ENCODE data around the gene OR8H2.
"Not testable (repeated sequence)": the region's sequence is repeated elsewhere in the genome, so short reads cannot be mapped to it uniquely, and the experiment has no call there.

Gene OR8H2, protein sequence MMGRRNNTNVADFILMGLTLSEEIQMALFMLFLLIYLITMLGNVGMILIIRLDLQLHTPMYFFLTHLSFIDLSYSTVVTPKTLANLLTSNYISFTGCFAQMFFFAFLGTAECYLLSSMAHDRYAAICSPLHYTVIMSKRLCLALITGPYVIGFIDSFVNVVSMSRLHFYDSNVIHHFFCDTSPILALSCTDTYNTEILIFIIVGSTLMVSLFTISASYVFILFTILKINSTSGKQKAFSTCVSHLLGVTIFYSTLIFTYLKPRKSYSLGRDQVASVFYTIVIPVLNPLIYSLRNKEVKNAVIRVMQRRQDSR

DNA sequence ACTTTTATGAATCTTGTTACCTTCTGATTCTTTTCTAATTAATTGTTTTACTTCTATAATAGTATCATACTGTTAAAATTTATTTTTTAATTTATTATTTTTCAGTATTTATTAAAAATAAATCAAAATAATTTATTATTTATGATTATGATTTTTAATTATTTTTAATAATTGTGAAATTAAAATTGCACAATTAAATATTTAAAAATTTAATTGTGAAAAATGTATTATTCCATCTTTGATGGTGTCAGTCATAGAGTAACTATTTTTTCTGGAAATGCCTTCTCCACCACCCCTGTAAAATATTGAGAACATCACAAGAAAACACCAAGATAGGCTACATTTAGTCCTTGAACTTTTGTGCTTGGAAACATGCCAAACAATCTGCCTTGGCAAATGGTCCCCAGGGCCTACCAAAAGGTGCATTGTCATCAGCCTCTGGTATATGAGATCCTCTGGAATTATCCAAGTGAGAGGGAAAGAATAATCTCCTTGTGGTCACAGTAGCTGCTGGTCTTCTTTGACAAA is at the start of gene OR8H2:
Gene OR8H2, plus strand, starts transcription at position 478 of the 528 bp plus-strand sequence. CDS start 1,356 bp downstream, outside the sequence.
- ChIA-PET POLR2A (no interaction called here), CTCF (no interaction called here)
- TF ChIP-seq, protein P1, sequence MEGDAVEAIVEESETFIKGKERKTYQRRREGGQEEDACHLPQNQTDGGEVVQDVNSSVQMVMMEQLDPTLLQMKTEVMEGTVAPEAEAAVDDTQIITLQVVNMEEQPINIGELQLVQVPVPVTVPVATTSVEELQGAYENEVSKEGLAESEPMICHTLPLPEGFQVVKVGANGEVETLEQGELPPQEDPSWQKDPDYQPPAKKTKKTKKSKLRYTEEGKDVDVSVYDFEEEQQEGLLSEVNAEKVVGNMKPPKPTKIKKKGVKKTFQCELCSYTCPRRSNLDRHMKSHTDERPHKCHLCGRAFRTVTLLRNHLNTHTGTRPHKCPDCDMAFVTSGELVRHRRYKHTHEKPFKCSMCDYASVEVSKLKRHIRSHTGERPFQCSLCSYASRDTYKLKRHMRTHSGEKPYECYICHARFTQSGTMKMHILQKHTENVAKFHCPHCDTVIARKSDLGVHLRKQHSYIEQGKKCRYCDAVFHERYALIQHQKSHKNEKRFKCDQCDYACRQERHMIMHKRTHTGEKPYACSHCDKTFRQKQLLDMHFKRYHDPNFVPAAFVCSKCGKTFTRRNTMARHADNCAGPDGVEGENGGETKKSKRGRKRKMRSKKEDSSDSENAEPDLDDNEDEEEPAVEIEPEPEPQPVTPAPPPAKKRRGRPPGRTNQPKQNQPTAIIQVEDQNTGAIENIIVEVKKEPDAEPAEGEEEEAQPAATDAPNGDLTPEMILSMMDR (IDR thresholded peaks at IDR 0.05; ENCODE audit: control extremely low read depth, extremely low read depth, low read depth, missing control alignments) = no peak
- DNase-seq (ENCODE audit: extremely low spot score) = no peak

DNA sequence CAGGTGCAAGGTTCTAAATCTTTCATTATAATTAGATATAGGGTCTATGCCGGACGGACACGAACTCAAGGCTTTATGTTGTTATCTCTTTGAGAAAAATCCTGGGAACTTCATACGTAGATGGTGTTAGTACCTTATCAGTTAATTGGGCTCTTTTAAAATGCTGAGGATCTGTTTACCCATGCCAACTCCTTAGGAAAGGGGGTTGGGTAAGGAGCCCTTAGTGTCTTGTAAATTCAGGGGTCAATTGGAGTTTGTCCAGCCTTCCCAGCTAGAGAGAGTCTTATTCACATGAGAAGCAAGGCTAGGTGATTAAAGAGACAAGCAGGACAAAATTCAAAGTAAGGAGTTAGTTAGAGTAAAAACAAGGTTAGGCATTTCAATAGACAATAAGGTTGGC is 47.1 kb upstream of the OR8H2 start:
- DNase-seq (ENCODE audit: extremely low spot score); POLR2A ChIA-PET; CTCF ChIA-PET: not testable (repeated sequence)

DNA sequence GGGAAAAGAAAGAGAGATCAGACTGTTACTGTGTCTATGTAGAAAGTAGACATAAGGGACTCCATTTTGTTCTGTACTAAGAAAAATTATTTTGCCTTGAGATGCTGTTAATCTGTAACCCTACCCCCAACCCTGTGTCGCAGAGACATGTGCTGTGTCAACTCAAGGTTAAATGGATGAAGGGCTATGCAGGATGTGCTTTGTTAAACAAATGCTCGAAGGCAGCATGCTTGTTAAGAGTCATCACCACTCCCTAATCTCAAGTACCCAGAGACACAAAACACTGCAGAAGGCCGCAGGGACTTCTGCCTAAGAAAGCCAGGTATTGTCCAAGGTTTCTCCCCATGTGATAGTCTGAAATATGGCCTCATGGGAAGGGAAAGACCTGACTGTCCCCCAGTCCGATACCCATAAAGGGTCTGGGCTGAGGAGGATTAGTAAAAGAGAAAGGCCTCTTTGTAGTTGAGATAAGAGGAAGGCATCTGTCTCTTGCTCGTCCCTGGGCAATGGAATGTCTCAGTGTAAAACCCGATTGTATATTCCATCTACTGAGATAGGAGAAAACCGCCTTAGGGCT is 45.7 kb upstream of the OR8H2 start:
- CTCF ChIA-PET; DNase-seq (ENCODE audit: extremely low spot score); POLR2A ChIA-PET: not testable (repeated sequence)

DNA sequence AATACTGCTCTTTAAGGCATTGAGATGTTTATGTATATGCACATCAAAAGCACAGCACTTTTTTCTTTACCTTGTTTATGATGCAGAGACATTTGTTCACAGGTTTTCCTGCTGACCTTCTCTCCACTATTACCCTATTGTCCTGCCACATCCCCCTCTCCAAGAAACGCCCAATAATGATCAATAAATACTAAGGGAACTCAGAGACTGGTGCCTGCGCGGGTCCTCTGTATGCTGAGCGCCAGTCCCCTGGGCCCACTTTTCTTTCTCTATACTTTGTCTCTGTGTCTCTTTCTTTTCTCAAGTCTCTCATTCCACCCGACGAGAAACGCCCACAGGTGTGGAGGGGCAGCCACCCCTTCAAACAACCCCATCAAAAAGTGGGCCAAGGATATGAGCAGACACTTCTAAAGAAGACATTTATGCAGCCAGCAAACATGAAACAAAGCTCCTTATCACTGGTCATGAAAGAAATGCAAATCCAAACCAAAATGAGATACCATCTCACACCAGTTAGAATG is 45.2 kb upstream of the OR8H2 start:
- CTCF ChIA-PET, POLR2A ChIA-PET: not testable (repeated sequence)

DNA sequence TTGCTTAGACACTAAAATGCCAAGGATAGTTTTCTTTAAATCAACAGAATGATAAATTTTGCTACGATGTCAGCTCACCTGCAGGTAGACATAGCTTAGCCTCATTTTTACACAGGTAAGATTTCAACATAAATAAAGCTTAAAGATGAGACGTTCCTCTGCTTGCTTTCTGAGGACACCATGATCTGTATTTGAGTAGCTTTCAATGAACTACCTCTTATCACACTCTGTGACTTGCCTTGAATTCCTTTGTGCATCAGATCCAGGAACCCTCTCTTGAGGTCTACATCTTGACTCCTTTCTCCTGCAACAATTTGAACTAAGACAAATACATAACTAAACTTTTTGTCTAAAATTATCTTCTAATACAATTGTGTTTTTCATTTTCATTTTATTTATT is 36.5 kb upstream of the OR8H2 start:
- POLR2A ChIA-PET = no interaction called here
- no peak for DNase-seq (ENCODE audit: extremely low spot score)
- TF ChIP-seq, protein P1 (IDR thresholded peaks at IDR 0.05; ENCODE audit: control extremely low read depth, extremely low read depth, low read depth, missing control alignments) = no peak
- CTCF ChIA-PET = no interaction called here

More for the DNA sequence above, 45.2 kb upstream of the OR8H2 start:
- DNase-seq (ENCODE audit: extremely low spot score) = not testable (repeated sequence)

DNA sequence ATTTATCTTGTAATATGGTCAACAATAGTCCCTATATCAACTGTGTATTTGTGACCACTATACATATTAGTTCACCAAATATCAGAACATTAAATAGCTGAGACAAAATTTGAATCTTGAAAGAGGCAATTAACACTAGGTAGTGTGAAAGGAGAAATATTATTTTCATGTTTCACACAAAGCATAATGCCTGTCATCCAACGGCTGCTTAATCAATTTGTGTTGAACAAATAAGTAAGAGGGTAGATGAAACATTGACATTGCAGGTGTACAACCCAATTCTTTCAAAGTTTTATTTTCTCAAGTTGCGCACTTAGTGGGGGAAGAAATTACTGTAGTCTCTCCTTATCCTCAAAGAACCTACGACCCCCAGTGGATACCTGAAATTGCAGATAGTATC is 13.8 kb upstream of the OR8H2 start:
- DNase-seq (ENCODE audit: extremely low spot score) = no peak
- TF ChIP-seq, protein P1 (IDR thresholded peaks at IDR 0.05; ENCODE audit: control extremely low read depth, extremely low read depth, low read depth, missing control alignments) = no peak
- POLR2A ChIA-PET = no interaction called here
- CTCF ChIA-PET = no interaction called here

DNA sequence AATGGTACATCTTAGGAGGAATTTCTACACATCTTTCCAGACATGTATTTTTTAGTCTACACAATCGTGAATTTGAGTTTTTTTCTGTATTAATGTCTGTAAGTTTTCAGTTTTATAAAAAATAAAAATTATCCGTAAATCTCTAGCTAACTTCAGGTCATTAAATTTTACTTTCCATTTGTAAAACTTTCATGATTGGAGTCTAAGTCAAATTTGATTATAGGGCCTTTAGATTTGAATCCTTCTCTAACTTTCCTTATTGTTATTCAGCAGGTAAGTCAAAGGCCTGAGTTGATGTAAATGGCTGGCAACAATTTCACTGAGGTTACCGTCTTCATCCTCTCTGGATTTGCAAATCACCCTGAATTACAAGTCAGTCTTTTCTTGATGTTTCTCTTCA is 10.5 kb upstream of the OR8H2 start, which contains the start of gene OR8I2:
Gene OR8I2, plus strand, starts transcription at position 301 of the 400 bp plus-strand sequence. Its CDS starts 0 bp downstream, at position 301.
- ChIA-PET CTCF (no interaction called here), POLR2A (no interaction called here)
- DNase-seq (ENCODE audit: extremely low spot score) = no peak
- TF ChIP-seq, protein P1 (IDR thresholded peaks at IDR 0.05; ENCODE audit: control extremely low read depth, extremely low read depth, low read depth, missing control alignments) = no peak

DNA sequence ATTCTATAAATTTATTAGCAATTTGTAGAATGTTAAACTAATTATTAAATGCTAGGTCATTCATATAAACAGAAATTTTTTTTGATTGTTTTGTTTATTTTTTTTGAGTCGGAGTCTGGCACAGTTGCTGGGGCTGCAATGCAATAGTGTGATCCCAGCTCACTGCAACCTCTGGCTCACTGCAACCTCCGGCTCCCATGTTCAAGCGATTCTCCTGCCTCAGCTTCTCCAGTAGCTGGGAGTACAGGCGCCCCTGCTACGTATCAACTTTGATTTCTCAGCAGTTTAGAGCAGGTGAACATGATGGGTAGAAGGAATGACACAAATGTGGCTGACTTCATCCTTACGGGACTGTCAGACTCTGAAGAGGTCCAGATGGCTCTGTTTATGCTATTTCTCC is 18.6 kb downstream of the OR8H2 start, which contains the start of gene OR8H3:
Gene OR8H3, plus strand, starts transcription at position 301 of the 400 bp plus-strand sequence. Its CDS starts 0 bp downstream, at position 301.
- no peak for DNase-seq (ENCODE audit: extremely low spot score)
- POLR2A ChIA-PET = no interaction called here
- TF ChIP-seq, protein P1 (IDR thresholded peaks at IDR 0.05; ENCODE audit: control extremely low read depth, extremely low read depth, low read depth, missing control alignments) = no peak
- CTCF ChIA-PET = no interaction called here

Data from GM10248 (cell line).